T-helper 1 cell treated with Interleukin-12 subunit alpha and Interleukin-12 subunit beta and Interleukin-4 antibody, amounts not matched to agents 30 ng/mL and 1 ng/mL, for 36 hours (primary cell): ENCODE data around the gene VEGFD. TPM values are rescaled to one million over a fixed set of nuclear protein-coding genes. Genes with fewer than 3 reads are reported as not detected.

Experiments
- intact Hi-C: fragments of 100-400 bp; cut with micrococcal nuclease; formaldehyde crosslinking; loops from one replicate; pipeline ENCODE4 v1.15.1; 2024
- total RNA-seq: library from RNA; stranded (reverse); gene quantifications from 2 replicates; pipeline ENCODE4 v1.2.3, GENCODE V29; 2022

The VEGFD gene
- total RNA-seq, 1 donor from 2014 or later: not detected

DNA sequence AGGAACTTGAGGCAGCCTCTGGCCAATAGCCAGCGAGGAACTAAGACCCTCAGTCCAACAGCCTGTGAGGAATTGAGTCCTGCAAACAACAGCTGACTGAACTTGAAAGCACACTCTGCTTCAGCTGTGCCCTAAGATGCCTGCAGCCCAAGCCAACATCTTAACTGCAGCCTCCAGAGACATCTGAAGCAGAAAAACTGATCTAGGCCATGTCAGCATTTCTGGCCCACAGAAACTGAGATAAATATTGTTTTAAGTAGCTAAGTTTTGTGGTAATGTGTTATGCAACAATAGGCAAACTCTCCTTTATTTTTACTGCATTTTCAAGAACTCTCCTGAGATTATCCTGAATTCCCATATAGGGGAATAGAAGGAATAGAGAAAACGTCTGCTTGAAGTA lies 24.5 kb downstream of the VEGFD start:
- intact Hi-C loops: no loop called here

DNA sequence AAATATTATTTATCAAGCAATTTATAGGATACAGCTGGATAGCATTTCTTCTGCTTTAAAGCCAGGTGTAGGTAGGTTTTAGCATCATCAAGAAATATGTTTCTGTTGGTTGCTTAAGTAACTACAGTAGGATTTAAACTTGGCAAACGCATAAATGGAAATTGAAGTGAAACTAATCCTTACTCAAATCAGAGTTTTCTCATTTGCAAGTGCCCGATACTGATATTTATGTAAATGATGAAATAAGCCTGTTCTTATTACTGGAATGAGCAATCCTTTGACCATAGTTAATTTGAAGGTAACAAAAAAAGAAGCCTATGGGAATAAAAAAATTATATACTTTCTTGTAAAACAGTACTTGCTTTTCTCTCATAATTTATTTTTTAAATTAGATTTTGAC lies 25.7 kb downstream of the VEGFD start:
- intact Hi-C loops: no loop called here

DNA sequence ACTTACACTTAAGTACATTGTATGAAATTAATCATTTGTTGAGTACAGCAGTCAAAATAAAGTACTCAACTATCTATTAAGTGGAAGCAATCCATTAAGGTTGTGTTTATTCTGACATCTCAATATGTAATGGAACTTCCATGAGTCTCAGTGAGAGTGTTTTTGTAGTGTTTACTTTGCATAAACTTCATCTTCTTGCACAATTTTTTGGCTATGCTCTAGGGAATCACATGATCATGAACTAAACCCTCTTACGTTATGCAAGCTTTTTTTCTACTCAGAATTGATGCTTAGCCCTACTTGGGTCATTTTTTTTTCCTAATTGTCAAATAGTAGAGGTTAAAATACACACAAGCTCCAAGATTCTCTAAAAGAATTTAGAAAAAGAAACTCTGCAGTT lies 27.8 kb downstream of the VEGFD start:
- intact Hi-C loops: no loop called here

DNA sequence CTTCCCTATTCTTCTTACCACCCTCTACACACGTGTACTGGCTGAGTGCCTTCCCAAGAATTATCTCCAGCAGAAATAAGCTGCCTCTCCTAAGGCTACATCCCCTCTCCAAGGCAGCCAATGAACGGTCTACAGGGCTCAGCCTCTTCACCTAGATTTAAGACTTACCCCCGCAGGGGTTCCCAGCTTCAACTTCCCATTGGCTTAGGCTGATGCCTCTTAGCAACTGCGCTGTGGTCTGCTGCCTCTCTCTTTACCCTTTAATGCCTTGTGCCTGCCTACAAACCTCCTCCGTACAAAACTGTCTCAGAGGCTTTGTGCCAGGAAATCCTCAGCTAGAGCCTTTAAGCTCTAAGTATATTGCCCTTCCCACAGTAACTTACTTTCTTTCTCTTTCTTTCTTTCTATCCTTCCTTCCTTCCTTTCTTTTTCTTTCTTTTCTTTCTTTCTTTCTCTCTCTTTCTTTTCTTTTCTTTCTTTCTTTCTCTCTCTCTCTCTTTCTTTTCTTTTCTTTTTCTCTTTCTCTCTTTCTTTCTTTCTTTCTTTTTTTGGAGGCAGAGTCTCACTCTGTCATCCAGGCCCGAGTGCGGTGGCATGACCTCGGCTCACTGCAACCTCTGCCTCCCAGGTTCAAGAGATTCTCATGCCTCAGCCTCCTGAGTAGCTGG lies 33.8 kb downstream of the VEGFD start:
- intact Hi-C loops: no loop called here

DNA sequence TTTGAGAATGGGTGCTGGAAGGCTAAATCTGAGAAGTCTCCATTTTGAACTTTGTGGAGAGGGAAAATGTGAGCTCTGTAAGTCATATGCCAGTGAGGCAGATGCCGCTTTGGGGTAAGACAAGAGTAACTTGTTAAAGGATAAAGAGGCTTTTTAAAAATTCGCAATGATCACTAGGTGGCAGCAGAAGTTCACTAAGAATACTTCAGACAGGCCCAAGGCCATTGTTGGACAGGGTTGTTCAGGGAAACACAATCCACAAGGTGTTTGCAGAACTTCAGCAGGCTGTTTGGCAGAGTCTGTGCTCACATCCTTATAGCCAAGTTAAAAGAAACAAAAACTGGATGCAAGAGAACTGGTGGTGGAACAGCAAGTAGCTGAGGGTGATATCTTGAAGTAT lies 35.2 kb downstream of the VEGFD start:
- intact Hi-C loops: loop anchor here (1.0 kb wide), 2 partner anchors 119 to 216 kb away; no protein-coding TSS in a partner anchor

DNA sequence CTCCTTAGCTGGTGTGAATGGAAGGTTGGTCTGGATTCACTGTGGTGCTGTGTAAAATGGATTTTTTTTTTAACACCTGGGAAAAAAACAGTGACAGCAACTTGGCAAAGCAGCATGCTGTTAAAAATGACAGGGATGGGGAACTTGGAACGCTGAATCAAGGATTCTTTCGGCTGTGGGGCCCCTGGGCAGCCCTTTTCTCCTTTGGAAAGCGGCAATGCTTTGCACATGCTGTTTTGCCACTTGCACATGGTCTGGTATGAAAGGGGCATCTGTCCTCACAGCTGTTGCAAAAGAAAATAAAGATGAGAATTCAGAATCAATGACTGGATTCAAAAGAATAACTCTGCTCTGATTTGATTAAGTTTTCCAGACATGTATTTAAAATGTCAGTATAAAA lies 38.2 kb downstream of the VEGFD start:
- intact Hi-C loops: no loop called here

DNA sequence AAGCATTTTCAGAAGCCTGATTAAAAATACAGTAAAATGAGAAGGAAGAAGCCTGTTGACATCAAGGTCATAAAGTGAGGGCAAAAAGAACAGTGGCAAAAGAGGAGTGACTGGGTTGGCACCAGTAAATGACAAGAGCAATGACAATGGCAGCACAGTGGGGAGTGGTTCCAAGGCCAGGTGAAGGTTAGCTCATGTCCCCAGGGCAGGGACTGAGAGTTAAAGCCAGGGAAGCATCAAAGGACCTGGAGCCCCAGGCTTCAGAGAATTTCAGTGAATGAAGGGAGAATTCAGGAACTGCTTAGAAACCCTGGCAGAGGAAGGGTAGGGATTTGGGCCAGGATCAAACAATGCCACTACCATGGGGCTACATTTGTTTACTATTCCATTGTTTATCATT lies 40.1 kb downstream of the VEGFD start:
- intact Hi-C loops: no loop called here

DNA sequence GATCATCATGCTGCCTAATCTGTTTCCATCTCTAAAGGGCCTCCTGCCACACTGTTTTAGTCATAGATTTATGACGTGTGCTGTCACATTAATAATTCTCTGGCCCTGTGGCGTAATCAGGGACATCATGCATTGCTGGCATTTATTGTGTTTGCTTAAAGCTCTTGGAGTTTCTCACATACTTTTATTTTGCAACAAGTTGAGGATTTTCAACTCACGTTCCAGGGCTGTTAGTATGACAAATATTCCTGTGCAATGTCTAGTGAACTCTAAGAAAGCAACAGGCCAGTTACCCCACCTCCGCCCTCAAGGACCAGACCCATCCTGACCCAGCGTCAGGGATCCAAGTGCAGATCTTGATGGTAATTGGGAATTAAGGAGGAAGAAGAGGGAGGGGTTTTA lies 41.1 kb downstream of the VEGFD start:
- intact Hi-C loops: no loop called here

DNA sequence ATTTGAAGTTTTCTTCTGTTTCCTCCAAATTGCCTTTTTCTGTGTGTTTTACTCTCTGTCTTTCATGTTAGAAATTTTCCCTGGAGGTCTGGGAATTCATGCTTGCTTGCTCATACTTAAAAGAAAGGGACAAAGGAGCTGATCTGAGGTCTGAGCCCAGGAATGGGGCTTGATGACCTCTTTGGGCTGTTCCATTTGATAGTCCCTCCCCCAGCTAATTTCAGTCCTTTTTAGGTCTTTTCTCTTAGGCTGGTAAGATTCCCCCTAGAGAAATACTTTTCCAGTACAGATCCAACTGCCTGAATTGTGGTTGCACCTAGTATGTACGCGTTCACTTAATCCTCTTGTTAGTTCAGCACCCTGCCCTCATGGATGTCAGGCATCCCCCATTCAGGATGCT lies 43.3 kb downstream of the VEGFD start:
- intact Hi-C loops: no loop called here

DNA sequence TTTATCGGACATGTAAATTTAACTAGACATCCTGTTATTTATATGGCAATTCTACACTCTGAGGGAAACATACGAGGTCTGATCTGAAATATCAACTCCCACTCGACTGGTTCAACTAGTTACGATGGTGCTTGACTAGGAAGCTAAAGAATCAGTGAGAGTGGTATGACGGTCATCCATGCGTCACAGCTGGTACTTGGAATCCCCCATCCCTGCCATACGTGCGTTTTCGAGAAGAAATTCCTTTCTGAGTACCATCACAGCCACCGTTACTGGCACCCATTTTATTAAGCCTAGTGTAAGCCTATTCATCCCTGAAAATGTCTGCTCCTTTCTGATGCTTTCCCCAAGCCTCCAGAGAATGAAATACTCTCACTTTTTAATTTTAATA lies 48.2 kb downstream of the VEGFD start:
- intact Hi-C loops: loop anchor here (2.0 to 5.0 kb wide), 4 partner anchors 157 to 1536 kb away; partner anchors contain the start of genes PIR and RBBP7

DNA sequence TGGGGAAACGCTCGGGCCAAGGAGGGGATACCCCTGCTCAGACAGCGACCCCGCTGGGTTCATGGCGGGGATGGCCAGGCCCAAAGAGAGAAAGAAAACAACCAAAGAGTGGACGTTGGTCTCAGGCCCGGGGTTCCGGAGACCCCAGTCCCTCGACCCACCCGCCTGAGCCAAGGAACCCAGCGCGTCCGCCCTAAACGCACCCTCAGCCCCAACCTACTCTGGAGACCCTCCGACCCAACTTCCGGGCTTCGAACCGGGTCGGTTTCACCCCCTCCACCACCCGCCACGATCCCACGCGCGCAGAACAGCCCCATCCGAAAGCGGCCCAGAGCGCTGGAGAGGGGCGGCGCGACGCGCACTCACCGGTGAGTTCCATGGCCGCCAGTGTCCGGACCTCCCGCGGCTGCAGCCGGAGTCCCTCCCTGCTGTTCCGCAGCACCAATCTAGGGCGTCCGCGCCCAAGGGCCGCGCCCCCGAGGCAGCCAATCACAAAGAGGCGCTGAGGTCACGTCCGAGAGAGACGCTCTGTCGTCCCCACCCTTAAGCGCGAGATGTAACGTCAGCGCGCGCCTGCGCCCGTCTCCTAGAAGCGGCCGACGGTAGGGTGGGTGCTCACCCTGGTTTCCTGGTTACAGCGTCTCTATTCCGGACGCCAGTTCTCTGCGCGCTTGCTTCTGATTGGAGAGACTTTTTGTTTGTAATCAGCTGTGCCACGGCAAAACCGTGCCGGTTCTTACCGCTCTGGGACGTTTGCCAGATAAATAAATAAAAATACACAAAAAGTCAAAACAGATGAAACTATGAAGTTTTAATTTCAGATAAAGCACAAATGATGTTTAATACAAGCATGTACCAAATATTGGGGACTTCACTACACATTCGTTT lies 48.8 kb downstream of the VEGFD start, which contains the start of gene PIGA:
TSS of gene PIGA (minus strand) at position 389 of the 888 bp plus-strand sequence. CDS start 3,593 bp downstream, outside the sequence.
- intact Hi-C loops: loop anchor here (1.0 to 5.0 kb wide), 16 partner anchors 35 to 1682 kb away; partner anchors contain the start of genes AP1S2, CA5B, FANCB and GEMIN8

DNA sequence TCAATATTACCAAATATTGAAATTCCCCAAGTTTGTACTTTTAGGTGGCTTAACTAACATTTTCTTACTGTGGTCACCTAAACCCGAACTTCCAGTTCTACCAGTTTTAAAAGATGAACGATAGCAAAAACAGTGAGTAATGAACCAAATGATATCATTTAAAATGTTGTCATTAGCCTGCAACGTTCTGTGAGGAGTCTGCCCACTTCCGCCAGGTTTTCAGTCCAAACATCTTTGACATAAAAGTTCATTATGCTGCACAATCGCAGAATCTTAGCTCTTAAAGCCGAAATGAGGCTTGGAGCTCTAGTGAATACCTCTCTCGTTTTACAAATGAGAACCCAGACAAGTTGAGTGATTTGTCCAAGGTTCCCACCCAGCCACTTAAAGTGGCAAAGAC lies 49.7 kb downstream of the VEGFD start:
- intact Hi-C loops: loop anchor here (2.0 kb wide), 3 partner anchors 34 to 1452 kb away; partner anchors contain the start of gene TXLNG

DNA sequence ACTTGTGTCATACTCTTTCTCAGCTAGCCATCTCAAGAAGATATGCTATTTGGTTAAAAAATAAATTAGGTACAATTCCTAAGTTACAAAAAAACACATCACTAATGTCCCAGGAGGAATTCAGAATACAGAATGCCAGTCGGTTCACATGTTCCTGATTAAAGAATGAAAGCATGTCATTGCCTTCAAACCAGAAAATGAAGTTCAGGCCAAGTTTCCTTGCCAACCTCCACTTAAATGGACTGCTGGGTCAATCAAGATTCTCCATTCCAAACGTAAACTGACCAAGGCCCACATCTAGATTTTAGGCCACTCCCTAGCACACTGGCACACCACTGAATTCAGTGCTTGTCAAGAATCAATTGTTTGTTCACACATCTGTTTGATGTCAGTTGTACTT lies 55.4 kb downstream of the VEGFD start:
- intact Hi-C loops: no loop called here

DNA sequence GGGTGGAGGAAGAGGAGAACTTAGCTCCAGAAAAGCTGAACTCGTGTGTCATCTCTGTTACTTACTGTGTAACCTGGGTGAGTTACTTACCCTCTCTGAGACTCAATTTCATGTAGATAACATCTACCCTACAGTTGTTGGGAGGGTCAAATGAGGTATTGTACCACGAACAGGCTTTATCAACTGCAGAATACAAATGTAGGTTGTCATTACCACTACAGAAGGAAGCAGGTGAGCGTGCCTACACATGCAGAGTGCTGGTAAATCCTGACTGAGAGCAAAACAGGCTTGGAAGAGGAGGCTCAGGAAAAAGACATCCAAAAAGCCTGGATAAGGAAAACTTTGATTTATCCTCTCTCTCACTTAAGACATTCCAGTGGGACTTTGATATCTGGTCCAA lies 56.1 kb downstream of the VEGFD start:
- intact Hi-C loops: no loop called here

DNA sequence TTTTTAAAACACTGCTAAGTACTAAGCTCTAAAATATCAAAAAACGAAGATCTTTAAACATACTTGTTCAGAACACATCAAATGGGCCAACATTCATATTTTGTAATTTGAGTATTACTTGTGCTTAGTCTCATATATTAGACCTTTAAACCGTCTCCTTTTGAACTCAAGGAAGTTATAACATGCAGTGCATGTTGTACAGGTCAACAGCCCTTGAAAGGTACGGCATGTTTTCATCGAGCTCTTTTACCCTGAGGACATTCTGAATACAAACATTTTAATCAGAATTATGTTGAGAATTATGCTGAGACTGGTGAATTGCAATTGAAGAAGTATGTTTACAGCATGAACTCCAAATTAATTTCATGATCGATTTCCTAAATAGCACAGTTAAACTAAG lies 61.7 kb downstream of the VEGFD start:
- intact Hi-C loops: no loop called here

DNA sequence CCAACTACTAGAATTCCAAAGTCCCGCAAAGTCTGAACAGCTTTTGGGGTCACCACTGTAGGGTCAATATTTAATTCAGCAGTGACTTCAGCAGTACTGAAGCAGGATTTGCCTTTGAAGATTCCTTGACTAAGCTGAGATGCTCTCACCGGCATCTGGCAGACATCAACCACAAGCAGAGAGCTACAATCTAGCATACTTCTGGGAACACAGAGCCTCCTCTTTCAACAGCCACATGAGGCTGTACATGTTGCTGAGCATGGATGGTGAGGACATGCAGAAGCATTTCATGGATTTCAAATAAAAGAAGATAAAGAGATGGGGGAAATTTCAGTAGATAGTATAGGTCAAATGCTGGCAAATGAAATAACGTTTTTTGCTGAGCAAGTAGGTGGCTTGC lies 62.1 kb downstream of the VEGFD start:
- intact Hi-C loops: no loop called here

DNA sequence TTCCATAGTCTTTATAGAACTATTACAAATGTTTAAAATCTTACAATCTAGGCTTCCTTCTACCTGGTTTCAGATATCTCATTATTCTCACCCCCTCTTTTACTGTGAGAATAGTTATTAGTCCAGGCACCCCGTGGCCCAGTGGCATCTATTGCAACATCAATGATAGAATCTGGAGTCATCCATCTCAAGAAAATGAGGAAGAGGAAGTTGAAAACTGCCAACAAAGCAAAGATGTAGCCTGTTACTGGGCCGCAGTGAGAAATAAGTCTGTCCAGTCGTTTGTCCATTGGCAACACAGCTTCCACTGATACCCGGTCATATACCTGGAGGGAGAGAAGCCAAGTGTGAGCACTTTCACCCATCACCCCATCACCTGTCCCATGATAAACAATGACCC lies 62.8 kb downstream of the VEGFD start:
- intact Hi-C loops: no loop called here

DNA sequence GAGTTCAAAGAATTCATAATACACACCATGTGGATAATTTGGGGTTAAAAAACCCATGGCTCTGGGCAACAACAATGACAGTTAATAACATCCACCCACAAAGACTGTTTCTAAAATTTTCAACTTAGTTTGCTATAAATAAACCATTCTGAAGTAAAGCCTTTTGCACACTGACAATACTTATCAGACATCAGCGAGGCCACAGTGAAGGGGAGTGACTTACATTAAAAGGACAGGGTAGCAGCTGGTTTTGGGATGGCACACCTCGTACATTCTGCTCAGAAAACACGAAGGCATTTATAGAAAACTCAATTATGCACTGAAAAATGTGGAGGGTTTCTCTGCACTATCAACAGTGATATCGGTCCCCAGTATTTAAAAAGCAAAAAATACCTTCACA lies 63.9 kb downstream of the VEGFD start:
- intact Hi-C loops: no loop called here

DNA sequence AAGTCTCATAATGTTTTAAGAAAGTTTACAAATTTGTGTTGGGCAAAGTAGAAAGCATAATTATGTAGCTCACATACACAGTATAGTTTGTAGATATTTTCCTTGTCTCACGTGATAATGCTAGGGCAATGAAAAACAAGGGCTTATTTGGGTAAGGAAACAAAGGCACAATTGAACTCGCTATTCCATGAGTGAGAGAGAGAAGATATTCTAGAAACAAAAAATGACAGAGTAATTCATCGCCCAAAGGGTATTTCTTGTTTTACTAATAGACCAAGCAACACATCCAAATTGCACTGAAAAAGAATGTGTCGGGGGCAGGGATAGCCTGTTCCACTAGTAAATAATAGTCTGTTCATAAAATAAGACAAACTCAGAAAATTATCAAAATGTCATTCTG lies 65.1 kb downstream of the VEGFD start:
- intact Hi-C loops: no loop called here

DNA sequence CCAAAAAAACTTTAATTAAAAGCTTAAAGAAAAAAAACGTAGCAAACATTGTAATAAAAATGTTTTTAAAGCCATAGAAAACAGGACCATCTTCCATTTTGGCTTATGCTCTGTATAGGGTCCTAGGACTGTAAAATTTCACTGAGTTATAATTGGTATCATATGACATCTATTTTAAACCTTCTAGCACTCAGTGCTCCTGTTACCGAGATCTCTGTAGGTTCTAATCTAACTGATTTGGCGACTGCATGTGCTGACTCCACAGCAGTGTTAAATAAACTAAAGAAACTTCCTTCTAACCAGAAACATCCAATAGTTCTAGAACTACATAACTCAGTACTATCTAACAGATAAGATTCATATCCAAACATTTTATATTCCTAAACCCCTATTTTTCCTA lies 68.7 kb downstream of the VEGFD start, which contains the start of gene ASB11:
TSS of gene ASB11 (minus strand) at position 132 of the 400 bp plus-strand sequence. CDS start at position 97, 35 bp downstream.
- intact Hi-C loops: no loop called here

DNA sequence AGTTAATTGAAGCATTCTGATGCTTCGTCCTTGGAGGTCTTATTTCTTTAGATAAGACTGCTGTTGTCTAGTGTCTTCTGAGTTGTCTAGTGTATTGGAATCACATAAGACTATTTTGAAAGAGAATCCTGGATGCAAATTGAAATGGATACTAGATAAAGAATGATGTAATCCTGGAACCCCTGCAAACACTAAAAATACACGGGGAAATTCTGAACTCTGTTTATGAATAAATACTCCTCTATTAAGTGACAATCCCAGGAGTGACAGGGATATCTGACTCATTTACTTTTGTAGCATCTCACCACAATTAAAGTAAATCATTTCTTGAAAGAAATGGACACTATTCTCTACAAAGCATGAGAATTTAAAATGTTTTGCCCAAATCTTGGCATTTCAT lies 69.7 kb downstream of the VEGFD start:
- intact Hi-C loops: no loop called here

DNA sequence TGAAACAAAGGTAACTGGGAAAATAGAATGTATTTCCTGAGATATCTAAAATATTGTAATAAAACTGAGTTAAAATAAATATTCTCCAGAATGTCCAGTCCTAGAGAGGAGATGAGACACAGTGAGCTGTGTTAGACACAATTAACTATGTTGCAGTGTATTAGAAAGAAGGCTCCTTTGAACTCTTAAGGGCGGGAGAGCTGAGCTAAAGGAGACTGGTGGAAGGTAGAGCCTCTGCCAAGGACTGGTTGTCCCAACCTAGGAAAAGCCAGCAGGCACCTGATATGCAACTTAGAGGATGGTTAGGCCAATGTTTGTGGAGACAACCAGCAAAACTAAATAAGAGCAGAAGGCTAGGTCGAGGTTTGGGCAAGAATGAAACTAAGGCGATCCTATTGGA lies 73.1 kb downstream of the VEGFD start:
- intact Hi-C loops: no loop called here
